COLO668 (cell line): Measurements from ENCODE around the gene AQP10.
"Not testable (repeated sequence)": the region's sequence is repeated elsewhere in the genome, so short reads cannot be mapped to it uniquely, and the experiment has no call there.

Experiments
- DNase-seq: peaks from one replicate; lab custom pipeline; 2025; ENCODE audit not compliant: unreplicated experiment; lab: John Stamatoyannopoulos, UW

Gene AQP10, protein sequence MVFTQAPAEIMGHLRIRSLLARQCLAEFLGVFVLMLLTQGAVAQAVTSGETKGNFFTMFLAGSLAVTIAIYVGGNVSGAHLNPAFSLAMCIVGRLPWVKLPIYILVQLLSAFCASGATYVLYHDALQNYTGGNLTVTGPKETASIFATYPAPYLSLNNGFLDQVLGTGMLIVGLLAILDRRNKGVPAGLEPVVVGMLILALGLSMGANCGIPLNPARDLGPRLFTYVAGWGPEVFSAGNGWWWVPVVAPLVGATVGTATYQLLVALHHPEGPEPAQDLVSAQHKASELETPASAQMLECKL

DNA sequence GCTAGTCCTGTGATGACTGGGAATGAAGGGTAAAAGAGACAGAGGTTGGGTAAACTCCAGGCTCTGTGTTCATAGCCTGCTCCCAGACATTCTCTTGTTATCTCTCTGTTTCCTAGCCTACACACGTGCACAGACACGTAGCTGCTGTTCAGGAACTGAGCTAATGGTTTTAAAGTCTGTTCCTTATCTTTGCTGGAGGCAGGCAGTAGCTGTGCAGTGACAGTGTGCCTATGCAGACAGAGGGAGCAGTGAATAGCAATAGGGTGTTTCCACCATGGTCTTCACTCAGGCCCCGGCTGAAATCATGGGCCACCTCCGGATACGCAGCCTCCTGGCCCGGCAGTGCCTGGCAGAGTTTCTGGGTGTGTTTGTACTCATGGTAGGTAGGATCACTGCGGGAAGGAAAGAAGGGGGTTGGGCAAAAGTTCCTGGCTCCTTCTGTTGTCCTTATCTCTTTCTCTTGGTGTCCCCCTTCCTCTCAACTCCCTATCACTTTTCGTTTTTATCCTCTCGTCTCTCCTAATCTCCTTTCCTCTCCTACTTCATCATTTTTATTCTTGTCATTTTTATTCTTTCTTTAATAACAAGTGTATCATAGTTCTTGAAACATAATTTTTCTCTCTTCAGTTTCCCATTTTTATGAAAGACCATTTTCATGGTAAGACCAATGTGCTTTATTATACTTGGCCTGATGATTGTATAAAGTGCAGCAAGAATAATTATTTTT is at the start of gene AQP10:
AQP10 (plus strand) TSS at position 212 of the 727 bp plus-strand sequence; CDS start at position 275, 63 bp downstream.
- no peak for DNase-seq

GRCh38 chr1:154272217-154272998 is 48.5 kb upstream of the AQP10 start, which contains the start of gene HAX1:
HAX1 (plus strand) TSS chr1:154272629; CDS start chr1:154272724, 95 bp downstream.
- DNase-seq = peak; percentile 96

- no peak for DNase-seq
These were observed 47.8 kb upstream of the AQP10 start for GRCh38 chr1:154272999-154273563.

- peak; percentile 16 for DNase-seq
These were observed 44.1 kb upstream of the AQP10 start for GRCh38 chr1:154276797-154277196.

DNA sequence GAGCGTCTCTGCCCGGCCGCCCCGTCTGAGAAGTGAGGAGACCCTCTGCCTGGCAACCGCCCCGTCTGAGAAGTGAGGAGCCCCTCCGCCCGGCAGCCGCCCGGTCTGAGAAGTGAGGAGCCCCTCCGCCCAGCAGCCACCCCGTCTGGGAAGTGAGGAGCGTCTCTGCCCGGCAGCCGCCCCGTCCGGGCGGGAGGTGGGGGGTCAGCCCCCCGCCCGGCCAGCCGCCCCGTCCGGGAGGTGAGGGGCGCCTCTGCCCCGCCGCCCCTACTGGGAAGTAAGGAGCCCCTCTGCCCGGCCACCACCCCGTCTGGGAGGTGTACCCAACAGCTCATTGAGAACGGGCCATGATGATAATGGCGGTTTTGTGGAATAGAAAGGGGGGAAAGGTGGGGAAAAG is 33.3 kb upstream of the AQP10 start:
- DNase-seq = not testable (repeated sequence)

DNA sequence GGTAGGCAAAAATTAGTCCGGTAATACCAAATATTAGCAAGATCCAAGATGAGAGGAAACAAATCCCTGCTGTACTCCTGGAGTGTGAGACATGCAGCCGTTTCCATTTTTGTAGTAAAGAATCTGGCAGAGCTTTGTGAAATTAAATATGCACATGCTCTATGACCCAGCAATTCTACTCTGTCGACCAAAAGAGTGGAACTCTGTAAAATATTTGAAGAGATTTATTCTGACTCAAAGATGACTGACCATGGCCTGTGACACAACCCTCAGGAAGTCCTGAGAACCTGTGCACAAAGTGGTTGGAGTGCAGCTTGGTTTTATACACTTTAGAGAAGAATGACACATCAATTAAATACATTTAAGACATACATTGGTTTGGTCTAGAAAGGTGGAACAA is 32.2 kb upstream of the AQP10 start:
- no peak for DNase-seq

GRCh38 chr1:154290921-154291320 is 30.0 kb upstream of the AQP10 start:
- no peak for DNase-seq

- DNase-seq = no peak
These were observed 25.3 kb upstream of the AQP10 start for GRCh38 chr1:154295408-154296235.

DNA sequence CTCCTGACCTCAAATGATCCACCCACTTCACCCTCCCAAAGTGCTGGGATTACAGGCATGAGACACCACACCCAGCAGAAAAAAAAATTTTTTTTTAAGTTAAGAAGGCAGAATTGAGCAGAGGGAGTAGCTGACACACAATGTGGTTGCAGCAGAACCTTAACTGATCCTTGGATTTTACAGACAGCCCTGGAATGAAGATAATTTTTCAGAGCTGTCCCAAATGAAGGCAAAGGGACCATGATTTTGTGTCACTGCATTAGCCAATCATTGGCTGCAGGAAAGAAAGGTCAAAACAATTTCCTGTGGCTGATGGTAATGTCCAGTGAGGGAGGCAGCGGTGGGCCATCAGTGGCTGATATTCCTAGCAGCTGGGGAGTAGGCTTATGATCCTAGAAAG is 19.3 kb upstream of the AQP10 start:
- no peak for DNase-seq

- no peak for DNase-seq
These were observed 16.1 kb upstream of the AQP10 start for GRCh38 chr1:154304664-154305337.

DNA sequence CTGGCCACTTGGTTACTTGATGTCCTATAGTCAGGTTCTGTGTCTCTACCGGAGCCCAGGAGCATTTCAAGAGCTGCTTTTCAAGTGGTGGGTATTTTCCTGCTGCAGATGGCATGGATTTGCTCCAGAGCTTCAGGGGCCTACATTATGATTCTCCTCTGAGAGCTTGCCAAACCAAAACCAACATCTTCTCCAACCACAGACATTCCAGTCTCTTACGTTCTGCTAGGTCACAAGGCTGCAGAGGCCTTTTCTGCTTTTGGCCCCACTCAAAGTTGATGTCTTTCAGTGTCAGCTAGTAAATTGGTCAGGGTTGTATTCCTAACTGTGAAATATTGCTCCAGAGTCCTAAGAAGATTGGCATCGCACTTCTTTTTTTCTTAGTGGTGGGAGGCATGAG is 14.7 kb upstream of the AQP10 start:
- no peak for DNase-seq

DNA sequence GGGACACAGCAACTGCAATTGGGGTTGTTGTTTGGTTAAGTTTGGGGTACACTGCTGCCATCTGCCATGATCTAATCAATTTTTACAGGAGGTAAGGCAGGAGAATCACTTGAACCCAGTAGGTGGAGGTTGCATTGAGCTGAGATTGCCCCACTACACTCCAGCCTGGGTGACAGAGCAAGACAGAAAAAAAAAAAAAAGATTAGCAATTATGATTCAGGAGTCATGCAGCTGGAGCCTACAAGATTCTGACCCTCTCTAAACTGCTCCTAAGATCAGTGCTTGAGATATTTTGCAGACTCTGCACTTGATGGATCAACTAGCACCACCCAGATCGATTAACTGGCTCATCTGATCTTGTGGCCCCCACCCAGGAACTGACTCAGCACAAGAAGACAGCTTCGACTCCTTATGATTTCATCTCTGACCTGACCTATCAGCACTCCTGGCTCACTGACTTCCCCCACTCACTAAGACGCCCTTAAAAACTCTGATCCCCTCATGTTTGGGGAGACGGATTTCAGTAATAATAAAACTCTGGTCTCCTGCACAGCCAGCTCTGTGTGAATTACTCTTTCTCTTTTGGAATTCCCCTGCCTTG is 13.1 kb upstream of the AQP10 start:
- not testable (repeated sequence) for DNase-seq

GRCh38 chr1:154309136-154309535 is 11.8 kb upstream of the AQP10 start:
- DNase-seq = not testable (repeated sequence)

- DNase-seq = not testable (repeated sequence)
These were observed 8.4 kb upstream of the AQP10 start for GRCh38 chr1:154312229-154313065.

GRCh38 chr1:154313066-154313356 is 7.9 kb upstream of the AQP10 start:
- no peak for DNase-seq

DNA sequence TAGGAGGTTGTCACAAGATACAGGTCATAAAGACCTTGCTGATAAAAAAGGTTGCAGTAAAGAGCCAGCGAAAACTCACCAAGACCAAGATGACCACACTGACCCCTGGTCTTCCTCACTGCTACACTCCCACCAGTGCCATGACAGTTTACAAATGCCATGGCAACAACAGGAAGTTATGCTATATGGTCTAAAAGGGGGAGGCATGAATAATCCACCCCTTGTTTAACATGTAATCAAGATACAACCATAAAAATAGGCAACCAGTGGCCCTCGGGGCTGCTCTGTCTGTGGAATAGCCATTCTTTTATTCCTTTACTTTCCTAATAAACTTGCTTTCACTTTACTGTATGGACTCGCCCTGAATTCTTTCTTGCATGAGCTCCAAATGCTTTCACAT is 6.7 kb upstream of the AQP10 start:
- not testable (repeated sequence) for DNase-seq

GRCh38 chr1:154316704-154317103 is 4.2 kb upstream of the AQP10 start:
- DNase-seq = no peak

DNA sequence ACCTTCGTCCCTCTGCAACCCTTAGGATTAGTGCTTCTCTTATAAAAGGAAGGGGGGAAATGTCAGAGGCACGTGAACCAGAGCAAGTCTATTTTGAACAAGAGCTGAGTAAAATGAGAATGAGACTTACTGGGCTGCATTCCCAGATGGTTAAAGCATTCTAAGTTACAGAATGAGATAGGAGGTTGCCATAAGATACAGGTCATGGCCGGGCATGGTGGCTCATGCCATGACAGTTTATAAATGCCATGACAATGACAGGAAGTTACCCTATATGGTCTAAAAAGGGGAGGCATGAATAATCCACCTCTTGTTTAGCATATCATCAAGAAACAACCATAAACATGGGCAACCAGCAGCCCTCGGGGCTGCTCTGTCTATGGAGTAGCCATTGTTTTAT is 2.5 kb upstream of the AQP10 start:
- DNase-seq = no peak

GRCh38 chr1:154321609-154321934 is 679 bp downstream of the AQP10 start:
- not testable (repeated sequence) for DNase-seq
